Erythroblast (primary cell): ENCODE data around the gene ABCA6.

Source experiments
- GATA1 ChIP-seq: IDR thresholded peaks from 2 replicates; pipeline ENCODE4 v1.6.1; 2011; ENCODE audit warnings: low read depth, mild to moderate bottlenecking, control low read depth, low read length, moderate library complexity
- POLR2A ChIP-seq: IDR thresholded peaks from 2 replicates; pipeline ENCODE4 v1.6.1; 2011; ENCODE audit warnings: mild to moderate bottlenecking, low read length

DNA sequence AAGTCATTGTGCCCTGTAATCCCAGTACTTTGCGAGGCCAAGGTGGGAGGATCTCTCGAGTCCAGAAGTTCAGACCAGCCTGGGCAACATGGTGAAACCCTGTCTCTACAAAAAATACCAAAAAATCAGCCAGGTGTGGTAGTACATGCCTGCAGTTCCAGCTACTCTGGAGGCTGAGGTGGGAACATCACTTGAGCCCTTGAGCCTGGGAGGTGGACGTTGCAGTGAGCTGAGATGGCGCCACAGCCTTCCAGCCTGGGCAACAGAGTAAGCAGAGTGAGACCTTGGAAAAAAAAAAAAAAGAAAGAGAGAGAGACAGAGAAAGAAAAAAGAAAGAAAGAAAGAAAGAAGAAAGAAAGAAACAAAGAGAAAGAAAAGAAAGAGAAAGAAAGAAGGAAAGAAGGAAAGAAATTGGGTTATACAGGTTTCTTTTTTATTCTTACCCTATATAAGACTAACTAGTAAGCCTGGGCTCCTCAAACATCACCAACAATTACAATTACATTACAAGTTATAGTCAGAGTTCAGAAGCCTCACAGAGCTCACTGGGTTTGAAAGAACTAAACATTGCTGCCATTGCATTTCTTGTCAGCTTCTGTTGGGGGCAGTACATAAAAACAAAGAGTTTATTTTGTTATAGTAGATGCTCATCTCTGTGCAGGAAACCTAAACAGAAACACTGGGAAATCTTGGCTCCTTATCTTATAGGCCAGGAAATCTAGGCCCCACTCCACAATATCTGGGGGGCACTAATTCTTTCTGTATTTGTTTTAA is 74.2 kb downstream of the ABCA6 start:
- no peak for TF ChIP-seq POLR2A
- TF ChIP-seq GATA1: no peak
